WI38 (cell line): ENCODE results near the gene ADGRE3.

Experiments
- H3K4me3 ChIP-seq: 2 replicates; pipeline ENCODE4 v1.5.1; 2011; ENCODE audit warnings: low read depth, mild to moderate bottlenecking, control low read depth, low read length
- TF ChIP-seq, protein P1 (sequence below): IDR thresholded peaks from 2 replicates; pipeline ENCODE4 v1.5.1; 2012; ENCODE audit warnings: low read depth, mild to moderate bottlenecking, control low read depth, low read length

ADGRE3 gene

DNA sequence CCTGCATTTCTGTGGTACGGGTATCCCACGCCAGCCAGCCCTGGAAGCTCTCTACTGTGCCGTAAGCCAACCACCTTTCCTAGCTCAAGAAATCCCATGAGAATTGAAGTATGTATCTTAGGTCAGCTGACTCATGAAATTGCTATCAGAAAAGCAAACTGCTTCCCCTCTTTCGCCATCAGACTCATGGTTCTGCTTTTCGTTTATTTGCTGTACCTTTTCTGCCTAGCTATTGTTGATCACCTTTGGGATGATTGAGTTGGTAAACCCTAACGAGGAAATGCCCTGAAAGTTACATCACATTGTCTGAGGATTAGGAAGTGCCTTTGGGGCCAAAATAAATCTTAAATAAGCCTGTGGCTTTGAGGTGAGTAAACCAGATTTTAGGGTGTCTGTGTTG lies at the start of gene ADGRE3:
Gene ADGRE3, minus strand, starts transcription at position 81 of the 400 bp plus-strand sequence. Its CDS starts 74 bp downstream, at position 7.
- TF ChIP-seq, protein P1, sequence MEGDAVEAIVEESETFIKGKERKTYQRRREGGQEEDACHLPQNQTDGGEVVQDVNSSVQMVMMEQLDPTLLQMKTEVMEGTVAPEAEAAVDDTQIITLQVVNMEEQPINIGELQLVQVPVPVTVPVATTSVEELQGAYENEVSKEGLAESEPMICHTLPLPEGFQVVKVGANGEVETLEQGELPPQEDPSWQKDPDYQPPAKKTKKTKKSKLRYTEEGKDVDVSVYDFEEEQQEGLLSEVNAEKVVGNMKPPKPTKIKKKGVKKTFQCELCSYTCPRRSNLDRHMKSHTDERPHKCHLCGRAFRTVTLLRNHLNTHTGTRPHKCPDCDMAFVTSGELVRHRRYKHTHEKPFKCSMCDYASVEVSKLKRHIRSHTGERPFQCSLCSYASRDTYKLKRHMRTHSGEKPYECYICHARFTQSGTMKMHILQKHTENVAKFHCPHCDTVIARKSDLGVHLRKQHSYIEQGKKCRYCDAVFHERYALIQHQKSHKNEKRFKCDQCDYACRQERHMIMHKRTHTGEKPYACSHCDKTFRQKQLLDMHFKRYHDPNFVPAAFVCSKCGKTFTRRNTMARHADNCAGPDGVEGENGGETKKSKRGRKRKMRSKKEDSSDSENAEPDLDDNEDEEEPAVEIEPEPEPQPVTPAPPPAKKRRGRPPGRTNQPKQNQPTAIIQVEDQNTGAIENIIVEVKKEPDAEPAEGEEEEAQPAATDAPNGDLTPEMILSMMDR: no peak
- H3K4me3 ChIP-seq: no peak within 1 kb of the TSS

DNA sequence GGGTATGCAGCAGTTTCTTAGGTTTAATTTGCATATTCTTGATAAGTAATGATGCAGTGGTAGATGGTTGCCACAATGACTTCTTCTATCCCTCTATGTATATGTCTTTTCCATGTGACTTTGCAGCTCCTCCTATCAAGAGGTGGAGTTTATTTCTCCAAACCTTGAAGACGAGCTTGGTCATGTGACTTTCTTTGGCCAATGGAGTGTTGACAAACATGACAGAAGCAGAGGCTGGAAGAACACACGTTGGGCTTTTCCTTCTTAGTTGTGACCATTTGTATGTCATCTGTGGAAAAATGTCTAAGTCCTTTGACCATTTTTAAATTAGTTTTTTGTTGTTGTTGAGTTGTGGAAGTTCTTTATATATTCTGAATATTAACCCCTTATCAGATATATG lies 47.5 kb upstream of the ADGRE3 start:
- TF ChIP-seq, protein P1: no peak
- H3K4me3 ChIP-seq: no peak overlapping the region

- no peak overlapping the region for H3K4me3 ChIP-seq
- TF ChIP-seq, protein P1: no peak
These were observed 44.5 kb upstream of the ADGRE3 start for GRCh38 chr19:14719162-14719561.

DNA sequence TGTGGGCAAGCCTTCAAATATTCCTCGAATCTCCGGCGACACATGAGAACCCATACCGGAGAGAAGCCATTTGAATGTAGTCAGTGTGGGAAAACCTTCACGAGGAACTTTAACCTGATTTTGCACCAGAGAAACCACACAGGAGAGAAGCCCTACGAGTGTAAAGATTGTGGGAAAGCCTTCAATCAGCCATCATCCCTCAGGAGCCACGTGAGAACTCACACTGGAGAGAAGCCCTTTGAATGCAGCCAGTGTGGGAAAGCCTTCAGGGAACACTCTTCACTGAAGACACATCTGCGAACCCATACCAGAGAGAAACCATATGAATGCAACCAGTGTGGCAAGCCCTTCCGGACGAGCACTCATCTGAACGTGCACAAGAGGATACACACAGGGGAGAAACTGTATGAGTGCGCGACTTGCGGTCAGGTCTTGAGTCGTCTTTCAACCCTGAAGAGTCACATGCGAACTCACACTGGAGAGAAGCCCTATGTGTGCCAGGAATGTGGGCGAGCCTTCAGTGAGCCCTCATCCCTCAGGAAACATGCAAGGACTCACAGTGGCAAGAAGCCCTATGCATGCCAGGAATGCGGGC lies 44.0 kb upstream of the ADGRE3 start:
- H3K4me3 ChIP-seq: no peak overlapping the region
- TF ChIP-seq, protein P1: no peak

GRCh38 chr19:14715841-14716240 lies 41.2 kb upstream of the ADGRE3 start:
- no peak overlapping the region for H3K4me3 ChIP-seq
- TF ChIP-seq, protein P1: no peak

DNA sequence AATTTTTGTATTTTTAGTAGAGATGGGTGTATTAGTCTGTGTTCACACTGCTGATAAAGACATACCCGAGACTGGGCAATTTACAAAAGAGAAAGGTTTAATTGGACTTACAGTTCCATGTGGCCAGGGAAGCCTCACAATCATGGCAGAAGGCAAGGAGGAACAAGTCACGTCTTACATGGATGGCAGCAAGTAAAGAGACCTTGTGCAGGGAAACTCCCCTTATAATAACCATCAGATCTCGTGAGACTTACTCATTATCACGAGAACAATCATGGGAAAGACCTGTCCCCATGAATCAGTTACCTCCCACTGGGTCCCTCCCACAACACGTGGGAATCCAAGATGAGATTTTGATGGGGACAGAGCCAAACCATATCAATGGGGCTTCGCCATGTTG lies 29.8 kb upstream of the ADGRE3 start:
- no peak overlapping the region for H3K4me3 ChIP-seq
- TF ChIP-seq, protein P1: no peak

- H3K4me3 ChIP-seq: no peak overlapping the region
- TF ChIP-seq, protein P1: no peak
These were observed 29.2 kb upstream of the ADGRE3 start for GRCh38 chr19:14703833-14704232.
